GM12878 (cell line): ENCODE data around the gene RSAD2. TPM values are rescaled to one million over a fixed set of nuclear protein-coding genes. Genes with fewer than 3 reads are reported as not detected.

ENCODE experiments used
- ATAC-seq: fragments of 200-7000 bp; cut with Tn5 transposase; 3 replicates; pipeline ENCODE4 v1.9.1; 2020; ENCODE audit warnings: mild to moderate bottlenecking, moderate library complexity
- BruUV-seq: library from RNA; stranded (reverse); fragments of 400-500 nt; replicated peaks from 2 replicates; lab custom pipeline; 2021; lab: Mats Ljungman, UMichigan
- CTCF ChIA-PET: fragments of 300-600 bp; sonication (Branson Sonifier 250); formaldehyde crosslinking; extraction: SDS; loops from one replicate; lab custom pipeline; 2021; ENCODE audit warnings: inconsistent platforms; lab: Yijun Ruan, JAX
- POLR2A ChIA-PET: fragments of 350-600 bp; formaldehyde crosslinking; extraction: SDS; loops from one replicate; lab custom pipeline; 2021; ENCODE audit warnings: inconsistent platforms; lab: Charles Lee
- RAD21 ChIA-PET: fragments of 300-600 bp; sonication (Branson Sonifier 250); formaldehyde crosslinking; loops from one replicate; lab custom pipeline; 2023; ENCODE audit warnings: antibody characterized with exemption; ENCODE audit not compliant: unreplicated experiment; lab: Charles Lee
- SMC1A ChIA-PET: fragments of 300-600 bp; sonication (Branson Sonifier 250); formaldehyde crosslinking; loops from one replicate; lab custom pipeline; 2023; ENCODE audit not compliant: unreplicated experiment, uncharacterized antibody; lab: Charles Lee
- DNase-seq: peaks from one replicate; pipeline ENCODE4 v3.0.0-alpha.2; 2011; ENCODE audit warnings: low read depth, low spot score
- FAIRE-seq: peaks from 3 replicates; lab custom pipeline; 2011; peaks lifted over from hg19 to GRCh38; lab: Jason Lieb, UNC
- H2AFZ ChIP-seq: 2 replicates; pipeline ENCODE4 v1.6.0; 2011; ENCODE audit warnings: low read depth, low read length, control low read depth; ENCODE audit not compliant: control insufficient read depth
- H3K27ac ChIP-seq: 2 replicates; pipeline ENCODE4 v1.5.1; 2011; ENCODE audit warnings: control low read depth; ENCODE audit not compliant: control insufficient read depth, insufficient read depth
- H3K27me3 ChIP-seq, 2 experiments: replicated peaks in 1 of 2; 2 replicates each; pipeline versions ENCODE4 v1.6.0 to v1.6.1; 2011; ENCODE audit warnings: low read length in 1 of 2; ENCODE audit not compliant: control insufficient read depth in 2 of 2, insufficient read depth in 2 of 2
- H3K36me3 ChIP-seq, 2 experiments: 2 replicates each; pipeline ENCODE4 v1.5.1; 2011; ENCODE audit warnings: low read length in 1 of 2; ENCODE audit not compliant: control insufficient read depth in 2 of 2, insufficient read depth in 2 of 2
- H3K4me1 ChIP-seq: 2 replicates; pipeline ENCODE4 v1.6.1; 2011; ENCODE audit warnings: mild to moderate bottlenecking, low read length, moderate library complexity, mixed read lengths; ENCODE audit not compliant: control insufficient read depth, insufficient read depth
- H3K4me2 ChIP-seq: 2 replicates; pipeline ENCODE4 v1.6.0; 2011; ENCODE audit warnings: control low read depth; ENCODE audit not compliant: control insufficient read depth, insufficient read depth
- H3K4me3 ChIP-seq: fragments of 200-600 bp; sonication (generic); 2 replicates; pipeline ENCODE4 v1.5.1; 2016
- H3K79me2 ChIP-seq: 2 replicates; pipeline ENCODE4 v1.6.0; 2011; ENCODE audit warnings: low read length; ENCODE audit not compliant: control insufficient read depth, insufficient read depth
- H3K9ac ChIP-seq: 2 replicates; pipeline ENCODE4 v1.8.0; 2011; ENCODE audit warnings: low read length, control low read depth, mixed read lengths; ENCODE audit not compliant: control insufficient read depth, insufficient read depth
- H3K9me3 ChIP-seq: replicated peaks from 3 replicates; pipeline ENCODE4 v1.5.1; 2011; ENCODE audit warnings: mild to moderate bottlenecking, low read length; ENCODE audit not compliant: control insufficient read depth, insufficient read depth
- H4K20me1 ChIP-seq: 2 replicates; pipeline ENCODE4 v1.6.0; 2011; ENCODE audit not compliant: control insufficient read depth, insufficient read depth
- HCFC1 ChIP-seq: fragments of 150-350 bp; IDR thresholded peaks from 2 replicates; pipeline ENCODE4 v1.6.1; 2014; ENCODE audit warnings: low read length
- MEF2A ChIP-seq: IDR thresholded peaks from 2 replicates; pipeline ENCODE4 v1.6.1; 2011; ENCODE audit warnings: low read depth, mild to moderate bottlenecking, low read length, moderate library complexity; ENCODE audit not compliant: insufficient read depth
- MLLT1 ChIP-seq: fragments of 450-650 bp; IDR thresholded peaks from 2 replicates; pipeline ENCODE4 v1.6.1; 2016; ENCODE audit warnings: mild to moderate bottlenecking
- RB1 ChIP-seq: fragments of 450-650 bp; formaldehyde crosslinking; IDR thresholded peaks from 2 replicates; pipeline ENCODE4 v1.6.1; 2017; ENCODE audit warnings: mild to moderate bottlenecking, borderline replicate concordance
- SKIL ChIP-seq: fragments of 450-650 bp; IDR thresholded peaks from 2 replicates; pipeline ENCODE4 v1.6.1; 2017; ENCODE audit warnings: mild to moderate bottlenecking, low read depth, inconsistent platforms; ENCODE audit not compliant: poor library complexity, severe bottlenecking
- ZBTB33 ChIP-seq: fragments of 450-650 bp; IDR thresholded peaks from 2 replicates; pipeline ENCODE4 v1.6.1; 2017; ENCODE audit warnings: mild to moderate bottlenecking
- ZNF217 ChIP-seq: fragments of 450-650 bp; IDR thresholded peaks from 2 replicates; pipeline ENCODE4 v1.6.1; 2017; ENCODE audit warnings: antibody characterized with exemption, mild to moderate bottlenecking
- ZSCAN29 ChIP-seq: fragments of 450-650 bp; IDR thresholded peaks from 2 replicates; pipeline ENCODE4 v1.6.1; 2017; ENCODE audit warnings: mild to moderate bottlenecking, moderate library complexity
- in situ Hi-C: fragments of 300-500 bp; cut with MboI; formaldehyde crosslinking; loops from 9 replicates; pipeline ENCODE4 v1.14.3; 2018; ENCODE audit warnings: mixed read lengths
- intact Hi-C: fragments of 100-400 bp; cut with micrococcal nuclease; formaldehyde crosslinking; loops from one replicate; pipeline ENCODE4 v1.14.2; 2022; ENCODE audit not compliant: unreplicated experiment
- polyA plus RNA-seq, 11 experiments: library from polyadenylated mRNA; depleted of rRNA in 4 of 11; unstranded in 6 of 11; stranded (reverse) in 5 of 11; fragments of >200 nt; fragmentation: Nextera tagmentation in 4 of 11; fragmentation: Illumina TruSeq in 1 of 11; extraction: Ambion mirVana in 4 of 11; extraction: Trizol in 1 of 11; gene quantifications; 1 replicate in 1 of 11; 2 replicates in 10 of 11; pipeline versions ENCODE4 v1.2.1 to v1.2.3, GENCODE V29; 2011 to 2016; ENCODE audit warnings: inconsistent platforms in 2 of 11, missing spikeins in 2 of 11, low read depth in 1 of 11
- total RNA-seq, 4 experiments: library from RNA; depleted of rRNA in 3 of 4; stranded (reverse); fragments of >200 nt in 3 of 4; fragmentation: Illumina TruSeq in 1 of 4; extraction: Trizol in 1 of 4; gene quantifications; 2 replicates each; pipeline versions ENCODE4 v1.2.1 to v1.2.3, GENCODE V29; 2013 to 2021

The RSAD2 gene
- total and polyA plus RNA-seq, 10 of the 15 experiments (the other 5 are each of a cell fraction or from before 2014, with no cell fraction given): 0.24 to 0.90 (median 0.69) TPM

- TF ChIP-seq MLLT1: no peak
Observed at GRCh38 chr2:6833300-6833604, 44.3 kb upstream of the RSAD2 start (continued).

DNA sequence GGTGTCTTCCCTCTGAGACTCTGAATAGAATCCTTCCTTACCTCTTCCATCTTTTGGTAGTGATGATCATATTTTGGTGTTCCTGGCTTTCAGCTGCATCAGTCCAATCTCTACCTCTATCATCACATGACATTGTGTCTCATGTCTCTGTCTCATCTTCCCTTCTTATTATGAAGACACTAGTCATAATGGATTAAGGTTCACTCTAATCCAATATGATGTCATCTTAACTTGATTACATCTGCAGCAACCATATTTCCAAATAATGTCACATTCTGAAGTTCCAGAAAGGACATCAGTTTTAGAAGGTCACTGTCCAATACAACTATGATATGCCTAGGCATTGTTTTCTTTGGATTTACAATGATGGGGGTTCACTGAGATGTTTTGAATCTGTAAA, 43.4 kb upstream of the RSAD2 start:
- POLR2A ChIA-PET: no interaction called here
- no peak for FAIRE-seq
- SMC1A ChIA-PET: interaction anchor here (0.8 kb wide), 1 partner anchor 228 kb away, joined by 3 read pairs; no protein-coding TSS in a partner anchor
- peaks cover 2% of the 10 kb centered on the region for H3K9me3 ChIP-seq
- ATAC-seq: no peak
- DNase-seq: no peak
- no peak overlapping the region for H3K4me2 ChIP-seq
- H3K27ac ChIP-seq: no peak overlapping the region
- no peak overlapping the region for H3K9ac ChIP-seq
- intact Hi-C loops (no loop called here), in situ Hi-C loops (no loop called here)
- H3K79me2 ChIP-seq: no peaks in the 10 kb centered on the region
- RAD21 ChIA-PET: no interaction called here
- BruUV-seq: no TSS peak
- CTCF ChIA-PET: interaction anchor here (1.7 kb wide), 1 partner anchor 249 kb away, joined by 5 read pairs; no protein-coding TSS in a partner anchor
- no peaks in the 10 kb centered on the region for H3K36me3 ChIP-seq
- H2AFZ ChIP-seq: no peak overlapping the region
- TF ChIP-seq ZSCAN29 (no peak), ZBTB33 (no peak), HCFC1 (no peak), SKIL (no peak), MEF2A (no peak), ZNF217 (no peak), RB1 (no peak)
- H4K20me1 ChIP-seq: no peaks in the 10 kb centered on the region
- H3K27me3 ChIP-seq: no peaks in the 10 kb centered on the region
- no peak overlapping the region for H3K4me3 ChIP-seq
- H3K4me1 ChIP-seq: no peaks in the 10 kb centered on the region
